GM08714 (cell line): Measurements from ENCODE around the gene CCDC33.

Source experiments
- H3K4me3 ChIP-seq: fragments of 200-500 bp; sonication (Bioruptor generic); 2 replicates; pipeline ENCODE4 v1.5.1; 2014; ENCODE audit warnings: mild to moderate bottlenecking, low read length, inconsistent platforms
- ZNF274 ChIP-seq: IDR thresholded peaks from 2 replicates; pipeline ENCODE4 v1.6.1; 2012; ENCODE audit warnings: mild to moderate bottlenecking, low read depth, low read length

Gene CCDC33

DNA sequence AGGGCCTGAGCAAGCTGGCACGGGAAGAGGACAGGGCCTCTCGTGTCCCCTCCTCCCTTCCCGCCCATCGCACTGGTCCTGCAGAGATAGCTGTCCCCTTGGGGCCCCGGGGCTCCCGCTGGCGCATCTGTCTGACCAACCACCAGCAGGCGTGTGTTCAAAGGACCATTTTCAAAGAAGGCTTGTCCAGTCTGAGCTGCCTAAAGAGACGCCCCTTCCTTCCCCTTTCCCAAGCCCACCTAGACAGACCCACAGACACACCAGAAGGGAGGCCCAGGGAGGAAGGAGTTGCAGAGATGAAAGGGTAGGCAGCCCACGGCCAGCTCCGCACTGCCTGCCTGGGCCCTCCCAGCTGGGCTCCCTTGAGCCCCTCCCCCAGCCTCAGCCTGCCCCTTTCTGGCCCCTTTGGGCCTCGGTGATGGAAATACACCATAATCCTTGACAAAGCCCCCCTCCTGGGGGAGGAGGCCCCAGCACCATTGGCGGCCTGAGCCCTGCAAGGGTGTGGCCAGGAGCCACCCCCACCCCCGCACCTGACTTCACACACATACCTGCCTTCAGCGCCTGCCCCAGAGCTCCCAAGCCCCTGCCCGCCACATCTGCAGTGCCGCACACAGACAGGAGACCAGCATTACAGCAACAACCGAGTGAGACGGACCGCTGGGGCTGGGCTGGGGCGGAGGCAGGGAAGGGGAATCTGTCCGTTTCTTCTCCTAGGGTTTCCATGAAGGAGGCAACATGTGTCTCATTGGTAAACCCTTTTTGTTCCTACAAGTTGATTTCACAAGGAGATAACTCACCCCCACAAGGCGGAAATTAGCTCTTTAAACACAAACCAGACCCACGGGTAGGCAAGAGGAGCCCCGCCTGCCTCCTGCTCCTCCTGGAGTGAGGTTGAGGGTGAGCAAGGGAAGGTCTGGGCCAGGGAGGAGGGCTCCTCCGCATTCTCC lies 33.4 kb upstream of the CCDC33 start, which contains the start of gene STRA6:
Gene STRA6, minus strand, starts transcription at position 336 of the 950 bp plus-strand sequence. CDS start 520 bp downstream, outside the sequence.
- no peak within 1 kb of the TSS for H3K4me3 ChIP-seq
- no peak for TF ChIP-seq ZNF274

DNA sequence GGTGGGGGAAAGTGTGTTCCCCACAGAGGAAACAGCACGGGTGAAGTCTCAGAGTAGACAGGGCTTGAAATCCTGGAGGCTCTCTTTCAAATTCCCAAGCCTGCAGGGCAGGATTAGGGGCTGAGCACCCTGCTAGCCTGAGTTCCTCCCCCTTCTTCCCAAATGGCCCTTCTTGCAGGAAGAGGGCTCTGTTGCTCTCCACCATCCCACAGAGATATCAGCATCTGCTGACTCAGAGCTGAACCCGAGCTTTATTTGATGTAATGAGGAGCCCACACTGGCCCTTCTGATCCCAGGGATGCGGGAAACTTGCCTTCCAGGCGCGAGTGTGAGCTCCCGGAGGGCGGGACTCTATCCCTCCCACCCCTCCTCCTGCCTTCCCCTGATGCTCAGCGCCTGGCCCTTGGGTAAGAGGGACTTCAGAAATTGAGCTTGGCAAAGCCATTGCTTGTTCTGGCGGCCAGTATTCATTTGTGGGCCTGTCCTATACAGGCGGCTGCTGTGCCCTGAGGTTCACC lies 32.2 kb upstream of the CCDC33 start:
- TF ChIP-seq ZNF274: no peak
- H3K4me3 ChIP-seq: no peak overlapping the region

GRCh38 chr15:74205582-74205947 lies 30.6 kb upstream of the CCDC33 start:
- H3K4me3 ChIP-seq: no peak overlapping the region
- TF ChIP-seq ZNF274: no peak

- TF ChIP-seq ZNF274: no peak
- H3K4me3 ChIP-seq: no peak overlapping the region
These were observed 29.3 kb upstream of the CCDC33 start for GRCh38 chr15:74206801-74207281.

DNA sequence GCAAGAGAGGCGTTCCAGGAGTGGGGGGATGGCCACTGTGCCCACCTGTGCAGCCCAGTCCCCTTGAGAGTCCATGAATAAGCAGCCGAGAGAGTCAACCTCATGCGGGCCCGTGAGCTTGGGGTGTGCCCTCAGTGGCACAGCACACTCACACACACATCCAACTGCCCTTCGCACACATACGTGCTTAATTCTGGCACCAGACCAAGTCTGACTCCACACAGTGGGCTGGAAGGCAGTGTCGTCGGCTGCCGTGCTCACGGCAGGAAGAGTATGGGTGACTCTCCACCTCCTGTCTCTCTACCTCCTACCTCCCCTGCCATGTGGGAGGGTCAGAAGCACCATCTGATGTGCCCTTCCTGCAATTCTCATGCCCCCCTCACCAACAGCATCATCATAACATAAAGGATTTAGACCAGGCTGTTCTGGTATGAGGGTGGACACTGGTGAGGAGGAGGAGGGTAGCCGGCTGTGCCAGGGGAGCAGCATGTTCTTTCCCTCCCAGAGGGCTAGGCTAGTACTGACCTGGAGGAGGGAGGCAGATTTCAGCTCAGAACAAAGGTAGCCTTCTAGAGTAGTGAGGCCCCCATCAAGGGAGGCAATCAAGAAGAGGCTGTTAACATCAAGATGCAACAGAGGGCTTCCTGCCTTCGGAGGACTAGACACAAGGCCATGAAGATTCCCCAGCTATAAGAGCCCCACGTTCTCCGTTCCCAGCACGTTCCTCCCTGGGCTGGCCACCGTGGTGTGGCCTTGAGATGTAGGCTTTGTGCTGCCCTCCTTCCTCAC lies 28.3 kb upstream of the CCDC33 start:
- TF ChIP-seq ZNF274: no peak
- no peak overlapping the region for H3K4me3 ChIP-seq

DNA sequence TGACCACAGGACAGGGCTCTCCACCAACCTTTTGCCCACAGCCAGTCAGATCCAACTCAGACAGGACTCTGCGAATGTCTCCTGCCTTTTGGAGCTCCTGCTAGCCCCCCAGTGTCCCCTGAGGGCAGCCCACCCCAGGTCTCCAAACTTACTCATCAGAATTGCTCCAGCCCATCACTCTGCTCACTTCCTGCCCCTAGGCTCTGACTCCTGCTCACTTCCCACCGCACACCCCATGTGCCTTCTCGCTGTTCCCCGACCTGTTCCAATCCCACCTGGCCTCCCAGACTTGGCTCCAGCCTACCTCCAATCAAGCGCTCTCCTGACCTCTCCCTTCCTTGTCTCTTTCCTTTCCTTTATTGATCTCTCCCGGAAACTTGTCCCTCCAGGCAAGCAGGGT lies 27.6 kb upstream of the CCDC33 start:
- no peak for TF ChIP-seq ZNF274
- H3K4me3 ChIP-seq: no peak overlapping the region

DNA sequence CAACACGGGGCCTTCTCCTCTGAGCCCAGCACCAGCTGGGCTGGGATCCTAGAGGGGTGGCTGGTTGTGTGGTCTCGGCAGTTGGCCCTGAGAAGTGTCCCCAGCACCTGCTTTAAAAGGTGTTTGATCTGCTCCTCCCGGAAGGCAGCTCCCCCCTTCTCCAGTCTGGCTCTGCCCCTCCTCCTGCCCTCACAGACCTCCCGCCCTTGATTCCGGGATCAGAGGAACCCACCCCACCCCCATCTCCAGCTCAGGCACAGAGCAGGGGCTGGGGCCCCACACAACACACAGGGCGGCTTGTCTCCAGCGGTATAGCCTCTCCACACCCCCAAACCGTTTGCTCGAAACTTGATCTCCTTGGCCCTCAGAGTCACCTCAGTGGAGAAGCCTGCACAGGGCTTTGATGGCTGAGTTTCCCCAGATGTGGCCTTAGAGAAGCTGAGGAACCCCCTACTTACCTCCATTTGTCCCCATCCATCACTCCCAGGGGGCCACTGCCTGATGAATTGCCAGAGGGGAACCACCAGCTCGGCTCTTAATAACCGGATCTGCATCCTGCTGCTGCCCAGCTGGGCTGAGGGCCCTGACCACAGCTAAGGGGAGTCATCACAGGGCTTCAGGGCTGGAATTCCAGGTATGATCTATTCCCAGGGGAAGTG lies 27.1 kb upstream of the CCDC33 start:
- TF ChIP-seq ZNF274: no peak
- H3K4me3 ChIP-seq: no peak overlapping the region

GRCh38 chr15:74209560-74209958 lies 26.6 kb upstream of the CCDC33 start:
- H3K4me3 ChIP-seq: no peak overlapping the region
- no peak for TF ChIP-seq ZNF274

GRCh38 chr15:74209997-74210671 lies 26.0 kb upstream of the CCDC33 start:
- no peak overlapping the region for H3K4me3 ChIP-seq
- TF ChIP-seq ZNF274: no peak

- no peak overlapping the region for H3K4me3 ChIP-seq
- no peak for TF ChIP-seq ZNF274
These were observed 25.4 kb upstream of the CCDC33 start for GRCh38 chr15:74210729-74211128.

DNA sequence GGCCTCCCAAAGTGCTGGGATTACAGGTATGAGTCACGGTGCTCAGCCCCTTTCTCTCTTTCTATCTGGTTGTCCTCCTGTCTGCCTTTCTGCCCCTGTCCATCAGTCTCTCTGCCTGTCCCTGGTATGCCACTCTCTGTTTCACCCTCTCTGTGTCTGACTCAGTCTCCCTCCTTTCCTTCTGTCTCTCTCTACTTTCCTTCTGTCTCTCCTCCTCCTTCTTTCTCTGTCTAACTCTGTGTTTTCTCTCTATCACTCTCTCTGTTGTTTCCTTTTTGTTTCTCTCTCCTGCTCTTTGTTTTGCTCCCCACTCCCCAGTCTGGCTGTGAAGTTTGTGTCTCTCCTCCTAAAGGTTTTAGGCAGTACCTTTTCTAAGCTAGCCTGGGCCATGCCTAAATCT lies 24.5 kb upstream of the CCDC33 start:
- H3K4me3 ChIP-seq: no peak overlapping the region
- TF ChIP-seq ZNF274: no peak

DNA sequence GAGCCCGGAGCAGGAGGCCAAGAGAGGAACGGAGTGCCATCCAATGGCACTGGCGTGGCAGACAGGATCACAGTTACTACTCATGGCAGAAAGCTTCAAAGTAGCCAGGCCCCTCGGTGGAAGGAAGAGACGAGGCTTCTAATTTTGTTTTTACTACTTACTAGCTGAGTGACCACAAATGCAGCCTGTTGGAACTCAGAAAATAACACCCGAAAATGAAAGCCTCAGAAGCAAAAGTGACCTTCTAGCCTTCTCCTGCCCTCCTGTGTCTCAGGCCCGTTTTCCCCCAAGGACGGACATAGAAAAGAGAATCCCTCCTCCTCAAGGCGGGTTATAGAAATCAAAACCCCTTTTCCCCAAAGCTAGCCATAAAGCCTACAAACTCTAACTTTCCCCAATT lies 23.6 kb upstream of the CCDC33 start:
- no peak for TF ChIP-seq ZNF274
- H3K4me3 ChIP-seq: no peak overlapping the region

GRCh38 chr15:74213858-74214284 lies 22.3 kb upstream of the CCDC33 start:
- no peak overlapping the region for H3K4me3 ChIP-seq
- TF ChIP-seq ZNF274: no peak
